ENCODE data around the gene RPRD1B. TPM values are rescaled to one million over a fixed set of nuclear protein-coding genes. Genes with fewer than 3 reads are reported as not detected.

Gene RPRD1B
- total and polyA plus RNA-seq, 2 of the 13 experiments (the other 11 are each of a cell fraction or from before 2014, with no cell fraction given) = 31.1 to 41.5 TPM

DNA sequence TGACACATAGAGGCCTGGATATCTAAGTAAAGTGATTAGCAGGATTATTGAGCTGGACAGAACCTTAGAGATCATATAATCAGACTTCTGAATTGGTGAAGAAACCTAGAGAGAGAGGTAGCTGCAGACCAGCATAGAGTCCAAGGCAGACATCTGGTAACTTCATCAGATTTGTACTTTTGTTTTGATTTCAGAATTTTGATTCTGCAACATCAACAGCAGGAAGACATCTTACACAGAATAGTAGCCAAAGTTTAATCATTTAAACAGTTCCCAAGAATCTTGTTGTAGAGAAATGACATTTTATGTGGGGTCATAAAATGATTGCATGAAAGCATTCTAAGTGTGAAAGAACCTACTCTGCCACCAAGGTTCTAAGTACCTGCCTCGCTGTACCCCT is 39.4 kb downstream of the RPRD1B start:
- ATAC-seq = no peak

More for the DNA sequence above, 39.4 kb downstream of the RPRD1B start:
- no peak for FAIRE-seq
- no peak overlapping the region for H3K27ac ChIP-seq (ENCODE audit: extremely low read length, insufficient read depth, low read length)
- TF ChIP-seq, protein P1, sequence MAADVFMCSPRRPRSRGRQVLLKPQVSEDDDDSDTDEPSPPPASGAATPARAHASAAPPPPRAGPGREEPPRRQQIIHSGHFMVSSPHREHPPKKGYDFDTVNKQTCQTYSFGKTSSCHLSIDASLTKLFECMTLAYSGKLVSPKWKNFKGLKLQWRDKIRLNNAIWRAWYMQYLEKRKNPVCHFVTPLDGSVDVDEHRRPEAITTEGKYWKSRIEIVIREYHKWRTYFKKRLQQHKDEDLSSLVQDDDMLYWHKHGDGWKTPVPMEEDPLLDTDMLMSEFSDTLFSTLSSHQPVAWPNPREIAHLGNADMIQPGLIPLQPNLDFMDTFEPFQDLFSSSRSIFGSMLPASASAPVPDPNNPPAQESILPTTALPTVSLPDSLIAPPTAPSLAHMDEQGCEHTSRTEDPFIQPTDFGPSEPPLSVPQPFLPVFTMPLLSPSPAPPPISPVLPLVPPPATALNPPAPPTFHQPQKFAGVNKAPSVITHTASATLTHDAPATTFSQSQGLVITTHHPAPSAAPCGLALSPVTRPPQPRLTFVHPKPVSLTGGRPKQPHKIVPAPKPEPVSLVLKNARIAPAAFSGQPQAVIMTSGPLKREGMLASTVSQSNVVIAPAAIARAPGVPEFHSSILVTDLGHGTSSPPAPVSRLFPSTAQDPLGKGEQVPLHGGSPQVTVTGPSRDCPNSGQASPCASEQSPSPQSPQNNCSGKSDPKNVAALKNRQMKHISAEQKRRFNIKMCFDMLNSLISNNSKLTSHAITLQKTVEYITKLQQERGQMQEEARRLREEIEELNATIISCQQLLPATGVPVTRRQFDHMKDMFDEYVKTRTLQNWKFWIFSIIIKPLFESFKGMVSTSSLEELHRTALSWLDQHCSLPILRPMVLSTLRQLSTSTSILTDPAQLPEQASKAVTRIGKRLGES (CRISPR knock-in tag; IDR thresholded peaks at IDR 0.05; ENCODE audit: borderline replicate concordance) = no peak
- TF ChIP-seq NR2F2 (IDR thresholded peaks at IDR 0.05; ENCODE audit: borderline replicate concordance, low read depth) (no peak), ETV5 (CRISPR knock-in tag; IDR thresholded peaks at IDR 0.05; ENCODE audit: borderline replicate concordance) (no peak), RNF2 (conservative IDR thresholded peaks at IDR 0.05; ENCODE audit: low read depth) (no peak), AGO2 (optimal IDR thresholded peaks at IDR 0.05; ENCODE audit: low read depth, low read length) (no peak), DMAP1 (CRISPR knock-in tag; IDR thresholded peaks at IDR 0.05) (no peak), ETV6 (CRISPR knock-in tag; conservative IDR thresholded peaks at IDR 0.05) (no peak), ZBTB21 (CRISPR knock-in tag; IDR thresholded peaks at IDR 0.05) (no peak), SRSF1 (optimal IDR thresholded peaks at IDR 0.05; ENCODE audit: low read depth, low read length) (no peak), RCOR2 (CRISPR knock-in tag; IDR thresholded peaks at IDR 0.05) (no peak), ZNF781 (CRISPR knock-in tag; IDR thresholded peaks at IDR 0.05; ENCODE audit: borderline replicate concordance, not compliant biosample characterization) (no peak), HNRNPH1 (optimal IDR thresholded peaks at IDR 0.05; ENCODE audit: low read depth, low read length) (no peak), PHF21A (CRISPR knock-in tag; IDR thresholded peaks at IDR 0.05) (no peak), PRMT3 (CRISPR knock-in tag; IDR thresholded peaks at IDR 0.05; ENCODE audit: borderline replicate concordance, low read depth) (no peak)
- TF ChIP-seq, protein P2, sequence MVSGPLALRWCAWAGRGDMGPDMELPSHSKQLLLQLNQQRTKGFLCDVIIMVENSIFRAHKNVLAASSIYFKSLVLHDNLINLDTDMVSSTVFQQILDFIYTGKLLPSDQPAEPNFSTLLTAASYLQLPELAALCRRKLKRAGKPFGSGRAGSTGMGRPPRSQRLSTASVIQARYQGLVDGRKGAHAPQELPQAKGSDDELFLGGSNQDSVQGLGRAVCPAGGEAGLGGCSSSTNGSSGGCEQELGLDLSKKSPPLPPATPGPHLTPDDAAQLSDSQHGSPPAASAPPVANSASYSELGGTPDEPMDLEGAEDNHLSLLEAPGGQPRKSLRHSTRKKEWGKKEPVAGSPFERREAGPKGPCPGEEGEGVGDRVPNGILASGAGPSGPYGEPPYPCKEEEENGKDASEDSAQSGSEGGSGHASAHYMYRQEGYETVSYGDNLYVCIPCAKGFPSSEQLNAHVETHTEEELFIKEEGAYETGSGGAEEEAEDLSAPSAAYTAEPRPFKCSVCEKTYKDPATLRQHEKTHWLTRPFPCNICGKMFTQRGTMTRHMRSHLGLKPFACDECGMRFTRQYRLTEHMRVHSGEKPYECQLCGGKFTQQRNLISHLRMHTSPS (CRISPR knock-in tag; IDR thresholded peaks at IDR 0.05; ENCODE audit: low read depth) = no peak
- TF ChIP-seq, protein P3, sequence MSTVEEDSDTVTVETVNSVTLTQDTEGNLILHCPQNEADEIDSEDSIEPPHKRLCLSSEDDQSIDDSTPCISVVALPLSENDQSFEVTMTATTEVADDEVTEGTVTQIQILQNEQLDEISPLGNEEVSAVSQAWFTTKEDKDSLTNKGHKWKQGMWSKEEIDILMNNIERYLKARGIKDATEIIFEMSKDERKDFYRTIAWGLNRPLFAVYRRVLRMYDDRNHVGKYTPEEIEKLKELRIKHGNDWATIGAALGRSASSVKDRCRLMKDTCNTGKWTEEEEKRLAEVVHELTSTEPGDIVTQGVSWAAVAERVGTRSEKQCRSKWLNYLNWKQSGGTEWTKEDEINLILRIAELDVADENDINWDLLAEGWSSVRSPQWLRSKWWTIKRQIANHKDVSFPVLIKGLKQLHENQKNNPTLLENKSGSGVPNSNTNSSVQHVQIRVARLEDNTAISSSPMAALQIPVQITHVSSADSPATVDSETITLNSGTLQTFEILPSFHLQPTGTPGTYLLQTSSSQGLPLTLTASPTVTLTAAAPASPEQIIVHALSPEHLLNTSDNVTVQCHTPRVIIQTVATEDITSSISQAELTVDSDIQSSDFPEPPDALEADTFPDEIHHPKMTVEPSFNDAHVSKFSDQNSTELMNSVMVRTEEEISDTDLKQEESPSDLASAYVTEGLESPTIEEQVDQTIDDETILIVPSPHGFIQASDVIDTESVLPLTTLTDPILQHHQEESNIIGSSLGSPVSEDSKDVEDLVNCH (CRISPR knock-in tag; IDR thresholded peaks at IDR 0.05) = no peak
- H3K9me3 ChIP-seq (ENCODE audit: low read length) = no peaks in the 10 kb centered on the region
- no peak for DNase-seq (ENCODE audit: low spot score)
- H3K79me2 ChIP-seq (ENCODE audit: insufficient read depth, low read length) = peaks cover 20% of the 10 kb centered on the region
- peaks cover 6% of the 10 kb centered on the region; the same call in 1 of the 2 replicates for H4K20me1 ChIP-seq (ENCODE audit: insufficient read depth, low read length)
- ChIA-PET CTCF (ENCODE audit: low intra/inter-chr PET ratio, low total read pairs) (interaction anchor here (1.1 to 6.8 kb wide), 7 partner anchors 13 to 149 kb away, joined by 3 to 76 read pairs (median 4); partner anchors contain the start of gene TGM2), POLR2A (interaction anchor here (0.6 to 1.9 kb wide), 10 partner anchors 10 to 148 kb away, joined by 3 to 15 read pairs (median 6); partner anchors contain the start of genes RPRD1B, TGM2 and TTI1)
- in situ Hi-C loops (cut with HindIII; ENCODE audit: extremely low pct_ligation_motif_present, low pct_unique_long_range_greater_than_20kb) (loop anchor here (25.0 kb wide), 1 partner anchor 339 kb away; no protein-coding TSS in a partner anchor), intact Hi-C loops (cut with micrococcal nuclease; ENCODE audit: unreplicated experiment) (loop anchor here (1.0 to 2.0 kb wide), 3 partner anchors 38 to 148 kb away; partner anchors contain the start of gene TGM2)
- H3K9ac ChIP-seq (ENCODE audit: insufficient read depth, low read depth, low read length) = no peak overlapping the region
- no TSS peak for BruUV-seq (replicated peaks)
- no peak overlapping the region for H3K4me2 ChIP-seq (ENCODE audit: low read depth, low read length)
- H3K4me3 ChIP-seq (replicated peaks in 1 of 3; ENCODE audit: insufficient read depth in 1 of 3, low read depth in 2 of 3, low read length in 3 of 3) = no peak overlapping the region
- H3K4me1 ChIP-seq (ENCODE audit: insufficient read depth, low read length) = peaks cover 31% of the 10 kb centered on the region
- no peak overlapping the region for H2AFZ ChIP-seq (ENCODE audit: low read length)
- peaks cover 36 to 66% of the 10 kb centered on the region in 2 experiments for H3K36me3 ChIP-seq (replicated peaks in 1 of 2; ENCODE audit: control insufficient read depth in 1 of 2, insufficient read depth in 2 of 2, low read length in 2 of 2)
- H3K27me3 ChIP-seq (ENCODE audit: control insufficient read depth in 1 of 2, insufficient read depth in 2 of 2, low read length in 2 of 2) = no peaks in the 10 kb centered on the region
- 91% methylated on average over 1 of the region's 1 CpG for WGBS (ENCODE audit: low lambda C conversion rate)
